GM19193 (cell line): ENCODE data around the gene NXN.

Experiments used
- POLR2A ChIP-seq: IDR thresholded peaks from 4 replicates; pipeline ENCODE4 v1.6.1; 2011; ENCODE audit not compliant: insufficient read depth, insufficient read length; ENCODE audit errors: extremely low read depth

The NXN gene

DNA sequence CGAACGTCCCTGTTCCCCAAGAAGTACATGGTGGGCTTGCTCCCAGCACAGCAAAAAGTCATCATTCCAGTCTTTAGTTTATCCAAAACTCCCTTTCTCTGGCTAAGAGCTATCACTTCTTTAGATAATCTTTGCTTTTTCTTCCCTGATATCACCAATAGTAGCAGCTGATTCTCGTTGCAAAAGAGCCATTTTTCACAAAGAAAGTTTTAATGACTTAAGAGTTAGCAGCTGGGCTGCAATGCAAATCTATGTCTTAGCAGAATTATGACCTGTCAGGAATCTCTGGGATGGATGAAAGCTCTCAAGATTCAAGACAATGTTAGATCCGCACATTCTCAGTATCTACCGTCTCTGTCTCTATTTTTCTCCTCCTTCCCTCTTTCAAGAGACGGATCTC lies 53.8 kb downstream of the NXN start:
- TF ChIP-seq POLR2A = no peak

DNA sequence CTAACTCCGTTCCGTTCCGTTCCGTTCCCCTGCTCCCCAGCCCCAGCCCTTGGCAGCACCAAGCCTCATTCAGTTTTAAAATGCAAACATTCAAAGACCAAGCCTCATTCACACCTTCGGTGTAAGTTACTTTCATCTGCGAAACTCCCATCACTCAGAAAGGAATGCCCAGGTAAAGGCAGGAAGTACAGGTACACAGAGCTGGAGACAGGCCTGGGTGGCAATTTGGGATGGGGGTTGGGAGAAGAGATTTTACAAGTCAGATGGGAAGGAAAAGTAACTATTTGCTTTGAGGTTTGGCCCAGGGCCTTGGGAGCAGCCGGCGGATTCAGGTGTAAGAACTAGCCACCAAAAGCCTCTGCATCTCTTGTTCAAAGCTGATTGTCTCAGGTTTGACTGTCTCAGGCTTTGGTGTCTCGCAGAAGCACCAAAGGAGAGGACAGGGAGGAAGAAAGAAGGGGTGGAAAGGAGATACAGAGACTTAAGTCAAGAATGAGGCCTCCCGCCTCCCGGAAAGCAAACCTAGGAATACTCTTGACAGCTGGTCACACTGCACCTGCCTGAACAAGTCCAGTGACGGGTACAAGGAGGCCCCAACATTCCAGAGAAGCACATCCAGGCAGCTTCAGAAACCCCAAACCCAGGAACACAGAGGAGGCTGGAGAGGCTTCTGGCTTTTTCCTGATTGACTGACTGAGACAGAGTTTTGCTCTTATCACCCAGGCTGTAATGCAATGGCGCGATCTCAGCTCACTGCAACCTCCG lies 54.7 kb downstream of the NXN start:
- TF ChIP-seq POLR2A = no peak

DNA sequence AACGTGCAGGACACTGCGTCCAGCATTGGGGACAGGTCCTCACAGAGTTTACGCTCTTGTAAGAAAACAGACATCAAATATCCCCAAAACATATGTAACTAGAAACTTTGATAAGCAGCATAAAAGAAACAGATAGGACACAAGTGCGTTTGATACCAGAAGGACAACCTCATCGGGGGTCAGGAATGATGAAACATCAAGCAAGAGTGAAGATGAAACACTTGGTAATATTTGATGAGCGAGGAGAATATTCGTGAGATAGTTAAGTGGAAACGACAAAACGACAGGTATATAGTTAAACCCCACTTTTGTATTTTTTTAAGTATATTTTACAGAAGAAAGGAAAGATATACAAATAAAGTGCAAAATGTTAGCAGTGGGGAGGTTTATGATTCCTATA lies 55.9 kb downstream of the NXN start:
- TF ChIP-seq POLR2A = no peak

DNA sequence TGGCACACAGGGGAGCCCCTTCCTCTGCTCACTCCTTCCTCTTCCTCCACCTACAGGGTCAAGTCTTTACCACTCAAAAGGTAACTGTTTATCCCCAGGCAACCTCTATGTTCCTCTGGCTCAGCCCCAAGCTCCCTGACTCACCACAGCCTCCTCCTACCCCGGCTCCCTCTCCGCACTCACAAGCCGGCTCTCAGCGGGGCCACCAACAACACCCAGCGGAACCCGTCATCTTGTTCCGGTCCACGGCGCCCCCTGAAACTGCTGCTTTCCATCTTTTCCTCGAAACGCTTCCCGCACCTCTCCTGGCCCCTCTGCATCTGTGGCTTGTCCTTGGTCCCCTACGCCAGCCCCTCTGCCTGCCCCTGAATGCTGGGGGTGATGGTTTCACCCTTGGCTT lies 58.4 kb downstream of the NXN start:
- TF ChIP-seq POLR2A = no peak

DNA sequence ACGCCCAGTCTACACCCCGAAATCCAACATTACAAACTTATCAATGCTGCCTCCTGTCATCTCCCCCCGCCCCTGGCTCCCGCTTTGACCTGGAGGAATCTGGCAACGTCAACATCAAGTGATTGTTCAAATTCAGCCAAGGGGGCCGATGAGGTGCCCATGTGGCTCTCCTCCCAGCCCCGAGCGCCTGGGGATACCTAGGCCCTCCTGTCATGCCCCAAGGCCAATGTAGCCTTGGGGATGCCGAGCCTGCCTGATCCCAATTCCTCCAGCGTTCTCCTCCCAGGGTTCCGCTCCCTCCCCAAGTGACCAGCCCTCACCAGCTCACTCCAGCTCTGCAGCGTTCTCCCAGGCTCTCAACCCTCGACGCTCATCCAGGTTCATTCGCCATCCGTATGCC lies 59.4 kb downstream of the NXN start:
- no peak for TF ChIP-seq POLR2A

DNA sequence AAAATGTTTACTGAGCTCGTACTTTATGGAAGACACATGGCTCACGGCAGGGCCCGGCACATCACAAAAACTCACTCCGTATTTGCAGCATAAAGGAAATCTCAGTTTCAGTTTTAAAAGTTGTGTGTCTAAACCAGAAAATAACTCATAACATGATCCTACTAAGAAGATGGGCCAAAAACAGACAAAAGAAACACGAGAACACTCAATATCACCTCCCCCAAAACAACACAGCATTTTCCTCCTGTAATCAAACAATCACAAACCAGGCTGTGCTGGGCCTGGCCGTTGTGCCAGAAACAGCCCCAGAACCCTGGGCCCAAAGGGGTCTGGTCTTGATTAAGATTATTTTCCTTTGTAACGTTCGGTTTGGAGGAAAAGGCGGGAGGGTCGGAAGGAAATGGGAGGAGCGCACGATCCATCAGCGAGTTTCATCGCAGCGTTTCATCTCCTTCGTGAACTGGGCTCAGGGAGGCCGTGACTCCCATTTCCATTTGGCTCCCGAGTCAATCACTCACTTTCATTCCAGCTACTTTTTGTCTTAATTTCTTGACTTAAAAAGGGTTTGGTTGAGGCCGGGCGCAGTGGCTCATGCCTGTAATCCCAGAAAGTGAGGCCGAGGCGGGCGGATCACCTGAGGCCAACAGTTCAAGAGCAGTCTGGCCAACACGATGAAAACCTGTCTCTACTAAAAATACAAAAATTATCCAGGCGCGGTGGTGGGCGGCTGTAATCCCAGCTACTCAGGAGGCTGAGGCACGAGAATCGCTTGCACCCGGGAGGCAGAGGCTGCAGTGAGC lies 61.4 kb downstream of the NXN start:
- TF ChIP-seq POLR2A = no peak

DNA sequence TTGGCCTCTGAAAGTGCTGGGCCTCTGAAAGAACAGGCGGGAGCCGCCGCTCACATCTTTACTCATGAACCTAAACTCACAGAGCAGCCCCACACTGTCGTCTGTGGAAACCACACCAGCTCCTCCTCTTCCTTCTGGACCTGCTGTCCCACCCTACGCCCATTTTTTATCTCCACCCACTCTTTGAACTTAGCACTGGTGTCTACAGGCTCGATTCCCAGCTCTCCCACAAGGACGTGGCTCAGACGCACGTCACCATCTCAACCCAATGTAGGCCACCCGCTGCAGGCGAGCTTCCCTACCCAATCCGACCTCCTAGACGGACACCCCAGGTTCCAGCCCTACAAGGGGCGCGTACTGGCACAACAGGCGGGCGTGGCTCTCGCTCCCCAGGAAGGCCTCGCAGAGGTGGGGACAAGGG lies 62.2 kb downstream of the NXN start:
- no peak for TF ChIP-seq POLR2A

DNA sequence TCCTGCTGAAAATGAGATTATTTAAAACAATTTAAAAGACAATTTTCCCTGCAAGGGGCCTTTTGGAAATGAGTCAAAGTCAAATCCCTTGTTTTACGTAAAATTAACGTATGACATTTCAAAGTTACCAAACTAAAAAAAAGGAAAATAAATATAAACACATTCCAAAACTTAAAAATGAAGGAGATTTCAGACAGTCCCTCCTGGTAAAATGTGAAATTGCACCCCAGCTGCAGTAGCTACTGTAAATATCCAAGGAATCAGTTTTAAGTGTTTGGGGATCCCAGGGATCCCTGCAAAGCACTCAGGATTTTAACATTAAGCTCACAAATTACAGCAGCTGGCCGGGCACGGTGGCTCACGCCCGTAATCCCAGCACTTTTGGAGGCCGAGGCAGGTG lies 63.3 kb downstream of the NXN start:
- no peak for TF ChIP-seq POLR2A

DNA sequence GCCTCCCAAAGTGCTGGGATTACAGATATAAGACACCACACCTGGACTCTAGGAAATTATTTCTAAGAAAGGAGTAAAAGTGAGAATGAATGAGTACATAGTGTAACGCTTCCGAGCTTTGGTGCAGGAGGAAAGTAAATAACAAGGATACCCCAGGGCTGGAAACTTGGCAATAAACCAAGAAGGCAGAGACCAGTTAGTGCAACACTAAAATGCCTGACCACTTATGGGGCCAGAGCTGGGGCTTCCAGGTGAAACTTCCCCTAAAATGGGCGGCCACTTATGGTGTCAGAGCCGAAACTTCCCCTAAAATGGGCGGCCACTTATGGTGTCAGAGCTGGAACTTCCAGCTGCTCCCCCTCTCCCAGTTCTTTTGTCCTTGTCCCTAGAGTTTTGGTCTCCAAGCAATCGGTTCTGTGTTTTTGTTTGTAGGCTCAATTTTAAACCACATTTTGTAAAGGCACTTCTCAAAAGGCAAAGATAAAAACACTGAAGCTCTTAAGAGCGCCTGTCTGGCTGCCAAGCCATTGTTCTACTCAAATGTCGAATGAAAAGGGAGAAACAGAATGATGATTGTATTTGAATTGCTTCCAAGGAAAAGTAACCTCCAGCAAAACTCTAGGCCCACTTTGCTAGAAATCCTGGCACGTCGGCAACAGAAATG lies 63.9 kb downstream of the NXN start:
- TF ChIP-seq POLR2A = no peak

DNA sequence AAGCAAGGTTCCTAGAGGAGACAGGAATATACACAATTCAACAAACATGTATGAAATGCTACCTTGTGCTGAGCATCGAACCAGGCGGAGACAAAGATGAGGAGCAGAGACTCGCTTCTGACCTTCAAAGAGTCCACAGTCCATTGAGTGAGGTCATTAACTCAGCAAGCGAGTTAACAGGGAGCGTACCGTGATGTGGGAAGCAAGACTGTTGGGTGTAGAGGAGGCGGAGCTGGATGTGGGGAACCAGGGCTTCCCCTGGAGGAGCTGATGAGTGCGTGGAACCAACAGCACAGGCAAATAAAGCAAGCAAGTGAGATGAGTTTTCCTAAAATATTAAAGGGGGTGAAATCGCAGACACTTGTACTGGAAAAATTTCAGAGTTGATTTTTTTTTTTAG lies 65.0 kb downstream of the NXN start:
- no peak for TF ChIP-seq POLR2A

DNA sequence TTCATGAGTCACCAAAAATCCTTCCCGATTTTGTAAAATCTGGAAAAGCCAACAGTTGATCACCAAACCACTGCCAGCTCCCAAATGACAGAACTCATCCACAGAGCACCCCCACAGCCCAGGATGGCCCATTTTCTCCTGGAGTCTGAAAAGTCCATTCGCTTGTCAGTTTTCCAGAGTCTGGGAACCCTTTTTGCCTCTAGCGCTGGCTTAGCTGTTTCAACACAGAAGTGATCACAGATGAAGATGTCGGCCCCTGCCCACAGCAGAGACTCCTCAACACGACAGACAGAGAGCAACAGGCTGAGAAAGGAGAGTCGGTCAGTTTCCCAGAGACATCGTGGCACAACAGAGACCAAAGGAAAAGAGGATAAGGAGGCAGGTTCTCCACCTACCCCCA lies 66.4 kb downstream of the NXN start:
- no peak for TF ChIP-seq POLR2A

DNA sequence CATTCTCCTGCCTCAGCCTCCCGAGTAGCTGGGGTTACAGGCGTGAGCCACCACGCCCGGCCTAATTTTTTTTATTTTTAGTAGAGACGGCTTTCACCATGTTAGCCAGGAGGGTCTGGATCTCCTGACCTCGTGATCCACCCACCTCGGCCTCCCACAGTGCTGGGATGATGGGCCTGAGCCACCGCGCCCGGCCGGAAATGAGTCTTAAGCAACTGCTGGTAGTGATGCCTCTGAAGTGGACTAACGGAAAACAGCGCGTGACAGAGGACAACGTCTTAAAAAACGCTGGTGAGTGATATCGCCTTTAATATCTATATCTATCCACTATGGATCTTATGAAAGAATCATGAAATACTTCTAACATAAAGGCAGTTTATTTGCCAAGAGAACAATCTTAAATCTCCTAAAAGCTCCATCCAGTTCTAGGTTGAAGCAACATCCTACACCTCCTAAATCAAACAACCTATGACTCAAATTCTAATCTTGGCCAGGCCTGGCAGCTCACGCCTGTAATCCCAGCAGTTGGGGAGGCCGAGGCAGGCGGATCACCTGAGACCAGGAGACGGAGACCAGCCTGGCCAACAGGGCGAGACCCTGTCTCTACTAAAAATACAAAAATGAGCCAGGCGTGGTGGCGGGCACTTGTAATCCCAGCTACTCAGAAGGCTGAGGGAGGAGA lies 69.8 kb downstream of the NXN start:
- no peak for TF ChIP-seq POLR2A

DNA sequence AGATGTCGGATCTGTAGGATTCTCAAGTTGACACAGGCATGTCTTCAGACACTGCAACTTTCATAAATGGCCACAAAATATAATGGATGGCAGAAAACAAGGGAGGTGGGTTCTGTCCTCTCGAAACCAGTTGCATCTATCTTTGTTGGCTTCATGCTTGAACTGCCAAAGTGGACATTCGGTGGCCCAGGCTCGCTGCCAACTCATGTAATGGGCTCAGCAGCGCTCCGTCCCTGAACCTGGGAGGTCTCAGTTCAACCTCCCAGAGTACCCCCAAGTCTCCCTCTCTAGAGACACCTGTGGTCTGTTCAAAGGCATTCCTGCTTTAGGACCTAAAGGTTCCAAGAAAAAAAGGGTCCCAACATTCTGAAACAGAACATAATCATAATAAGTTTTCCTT lies 71.9 kb downstream of the NXN start:
- TF ChIP-seq POLR2A = no peak

DNA sequence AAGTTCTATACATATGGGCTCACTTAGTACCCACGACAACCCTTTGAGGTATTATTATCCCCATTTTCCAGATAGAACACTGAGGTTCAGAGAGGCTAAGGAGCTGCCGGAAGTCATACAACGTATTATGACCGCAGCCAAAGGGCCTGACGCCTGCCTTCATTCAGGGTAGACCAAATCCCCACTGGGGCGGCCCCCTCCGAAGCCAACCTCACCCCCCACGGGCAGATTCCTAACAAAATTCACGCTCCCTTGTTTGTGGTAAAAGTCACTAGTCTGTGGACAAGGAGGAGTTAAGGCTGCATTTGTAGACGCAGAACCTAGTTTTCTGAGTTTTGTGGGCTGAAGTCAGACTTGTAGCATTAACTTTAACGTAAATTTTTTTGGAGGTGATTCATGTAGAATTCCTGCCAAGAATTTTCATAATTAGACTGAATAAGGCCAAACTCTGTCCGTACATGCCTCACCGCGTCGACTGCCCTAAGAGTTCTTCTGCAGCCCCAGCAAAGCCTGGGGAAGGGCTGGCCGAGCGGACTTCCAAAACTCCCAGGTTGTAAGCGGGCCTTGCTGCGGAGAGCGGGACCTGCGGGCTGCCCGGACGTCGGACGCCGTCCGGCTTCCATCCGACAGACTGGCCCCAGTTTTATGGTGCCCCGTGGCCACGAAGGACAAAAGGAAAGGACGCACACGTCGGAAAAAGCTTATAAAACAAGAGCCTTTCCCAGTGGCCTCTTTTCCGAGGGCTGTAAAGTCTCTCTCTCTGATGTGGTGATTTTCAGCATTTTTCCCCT lies 75.7 kb downstream of the NXN start:
- TF ChIP-seq POLR2A = no peak
